PC-3 (cell line): Measurements from ENCODE around the gene RAET1E.

Source experiments
- CTCF ChIP-seq: fragments of 300-600 bp; sonication (generic); conservative IDR thresholded peaks from 2 replicates; pipeline ENCODE4 v1.5.1; 2017; ENCODE audit warnings: antibody characterized with exemption, low read depth, mild to moderate bottlenecking, low read length
- EZH2 ChIP-seq: fragments of 300-600 bp; sonication (generic); IDR thresholded peaks from one replicate; pipeline ENCODE4 v1.6.1; 2017; ENCODE audit warnings: antibody characterized with exemption, mild to moderate bottlenecking, low read length; ENCODE audit not compliant: unreplicated experiment
- EZH2phosphoT487 ChIP-seq: fragments of 300-600 bp; sonication (generic); IDR thresholded peaks from 2 replicates; pipeline ENCODE4 v1.6.1; 2018; ENCODE audit warnings: mild to moderate bottlenecking, antibody characterized with exemption, low read length, borderline replicate concordance

- no peak for TF ChIP-seq CTCF
- TF ChIP-seq EZH2 = no peak
- TF ChIP-seq EZH2phosphoT487 = no peak
Measured at GRCh38 chr6:149855741-149856140, 42.2 kb downstream of the RAET1E start.
